Lower leg skin (tissue), 3 donors: Measurements from ENCODE around the gene GRIK3.

Experiments
- CTCF ChIP-seq, 3 donors: fragments of 450-650 bp; IDR thresholded peaks; one replicate each; pipeline ENCODE4 v1.5.1; 2016; ENCODE audit warnings: antibody characterized with exemption in 3 of 3, mild to moderate bottlenecking in 3 of 3, moderate library complexity in 2 of 3
- POLR2A ChIP-seq, 2 donors: fragments of 450-650 bp; IDR thresholded peaks; one replicate each; pipeline ENCODE4 v1.6.1; 2016 to 2017; ENCODE audit warnings: antibody characterized with exemption in 2 of 2, mild to moderate bottlenecking in 1 of 2, moderate library complexity in 1 of 2

GRCh38 chr1:36942148-36942547 is 92.2 kb downstream of the GRIK3 start:
- TF ChIP-seq POLR2A (IDR thresholded peaks at IDR 0.05) (no peak), CTCF (IDR thresholded peaks at IDR 0.05) (no peak)
